Osteoblast (primary cell): Measurements from ENCODE around the gene PUDP. TPM values are rescaled to one million over a fixed set of nuclear protein-coding genes. Genes with fewer than 3 reads are reported as not detected.
A peak's percentile ranks its signal among the peaks of the same experiment; 100 is the strongest.

Experiments
- DNase-seq: peaks from one replicate; pipeline ENCODE4 v3.0.0; 2011; ENCODE audit warnings: low spot score, mixed read lengths; ENCODE audit not compliant: insufficient read length; ENCODE audit errors: missing footprints
- H2AFZ ChIP-seq: 2 replicates; pipeline ENCODE4 v1.6.0; 2011; ENCODE audit warnings: mild to moderate bottlenecking, low read length
- H3K27ac ChIP-seq: 2 replicates; pipeline ENCODE4 v1.5.1; 2011; ENCODE audit warnings: mild to moderate bottlenecking, low read depth, low read length, moderate library complexity
- H3K27me3 ChIP-seq: 2 replicates; pipeline ENCODE4 v1.6.0; 2012; ENCODE audit warnings: mild to moderate bottlenecking, control low read depth, inconsistent platforms, low read length, moderate library complexity; ENCODE audit not compliant: insufficient read depth
- H3K36me3 ChIP-seq: 2 replicates; pipeline ENCODE4 v1.5.1; 2011; ENCODE audit warnings: mild to moderate bottlenecking, low read length, control low read depth, moderate library complexity; ENCODE audit not compliant: insufficient read depth
- H3K4me1 ChIP-seq: 2 replicates; pipeline ENCODE4 v1.5.1; 2011; ENCODE audit warnings: mild to moderate bottlenecking, low read length, control low read depth, moderate library complexity; ENCODE audit not compliant: insufficient read depth
- H3K4me2 ChIP-seq: 2 replicates; pipeline ENCODE4 v1.6.0; 2011; ENCODE audit warnings: mild to moderate bottlenecking, low read length; ENCODE audit not compliant: insufficient read depth
- H3K4me3 ChIP-seq: fragments of 200-600 bp; sonication (generic); 3 replicates; pipeline ENCODE4 v1.5.1; 2012; ENCODE audit warnings: mild to moderate bottlenecking, low read length, inconsistent platforms; ENCODE audit not compliant: insufficient read depth
- H3K79me2 ChIP-seq: 2 replicates; pipeline ENCODE4 v1.6.0; 2012; ENCODE audit warnings: mild to moderate bottlenecking, low read length, control low read depth, inconsistent platforms; ENCODE audit not compliant: insufficient read depth
- H3K9me3 ChIP-seq: 2 replicates; pipeline ENCODE4 v1.5.1; 2011; ENCODE audit warnings: low read depth, low read length, control low read depth
- H4K20me1 ChIP-seq: 2 replicates; pipeline ENCODE4 v1.6.0; 2012; ENCODE audit warnings: mild to moderate bottlenecking, low read length, control low read depth; ENCODE audit not compliant: insufficient read depth
- CTCF ChIP-seq: IDR thresholded peaks from 2 replicates; pipeline ENCODE4 v1.5.1; 2011; ENCODE audit warnings: mild to moderate bottlenecking, low read depth, low read length, moderate library complexity; ENCODE audit errors: extremely low read depth
- total RNA-seq: library from RNA; depleted of rRNA; stranded (reverse); fragments of >200 nt; gene quantifications from 2 replicates; pipeline ENCODE4 v1.2.3, GENCODE V29; 2012

PUDP gene
- total RNA-seq, 1 donor: 6.5 TPM

DNA sequence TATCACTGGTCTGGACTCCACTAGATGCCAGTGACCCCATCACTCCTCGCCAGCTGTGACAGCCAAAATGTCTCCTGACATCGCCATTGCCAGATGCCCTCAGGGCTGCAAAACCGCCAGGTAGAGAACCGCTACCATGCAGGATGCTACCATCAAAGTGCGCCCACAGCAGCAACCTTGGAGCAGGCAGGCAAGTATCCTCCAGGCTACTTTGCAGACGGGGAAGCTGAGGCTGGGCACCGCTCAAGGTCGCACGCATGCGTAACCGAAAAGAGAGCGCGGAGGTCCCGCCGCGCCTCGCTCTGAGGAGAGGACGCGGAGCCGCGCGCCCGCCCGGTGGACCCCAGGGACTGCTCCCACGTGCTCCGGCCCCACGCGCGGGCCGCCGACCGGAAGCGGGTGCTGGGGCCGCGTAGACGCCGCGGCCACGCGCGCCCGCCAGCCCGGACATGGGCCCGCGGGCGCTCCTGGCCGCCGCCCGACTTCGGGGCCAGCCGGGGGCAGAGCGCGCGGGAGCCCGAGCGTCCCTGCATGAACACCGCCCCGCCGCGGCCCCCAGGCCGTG is 458 bp downstream of the PUDP start, which contains the start of gene STS:
TSS of gene STS (plus strand) at position 300 of the 565 bp plus-strand sequence. CDS start 105,488 bp downstream, outside the sequence.
- peak; percentile 86 for DNase-seq
- H3K9me3 ChIP-seq: no peaks in the 10 kb centered on the region
- peaks cover 6% of the 10 kb centered on the region for H4K20me1 ChIP-seq
- peak within 1 kb of the TSS; percentile 85 for H3K4me3 ChIP-seq
- H3K36me3 ChIP-seq: no peaks in the 10 kb centered on the region
- H3K79me2 ChIP-seq: peaks cover 33% of the 10 kb centered on the region
- peak within 1 kb of the TSS; percentile 90 for H3K4me2 ChIP-seq
- H2AFZ ChIP-seq: peak within 1 kb of the TSS; percentile 98
- peak within 1 kb of the TSS; percentile 46 for H3K27ac ChIP-seq
- H3K27me3 ChIP-seq: no peaks in the 10 kb centered on the region
- TF ChIP-seq CTCF: no peak
- H3K4me1 ChIP-seq: peaks cover 3% of the 10 kb centered on the region

DNA sequence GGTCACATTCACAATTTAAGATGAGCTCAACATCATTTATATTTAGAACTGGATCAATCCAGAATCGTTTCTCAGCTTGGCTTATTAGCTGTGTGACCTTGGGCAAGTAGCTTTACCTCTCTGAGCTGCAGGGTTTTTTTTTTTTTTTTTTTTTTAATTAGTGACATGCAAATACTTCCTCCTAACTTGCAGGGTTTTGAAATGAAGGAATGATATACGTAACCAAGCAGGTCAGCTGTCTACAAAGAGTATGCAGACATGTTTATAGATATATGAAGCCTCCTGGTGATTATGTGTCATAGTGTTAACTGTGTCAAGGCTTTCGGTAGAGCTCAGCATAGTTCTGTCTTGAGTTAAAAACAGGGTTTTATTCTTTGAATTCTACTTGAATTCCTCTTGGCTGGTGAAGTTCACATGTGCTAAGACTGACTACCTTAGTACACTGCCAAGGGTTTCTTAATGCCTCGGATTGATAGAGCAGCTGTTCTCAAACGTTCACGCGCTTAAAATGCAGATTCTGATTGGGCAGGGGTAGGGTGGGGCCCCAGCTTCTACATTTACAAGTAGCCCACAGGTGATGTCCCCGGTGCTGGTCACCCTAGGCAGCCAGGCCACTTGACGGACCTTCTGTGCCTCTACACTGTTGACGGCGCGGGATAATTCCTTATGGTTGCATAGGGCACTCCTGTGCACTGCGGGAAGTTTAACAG is 1.1 kb downstream of the PUDP start:
- Histone ChIP-seq H3K27me3 (no peaks in the 10 kb centered on the region), H3K27ac (peak overlapping the region; percentile 46), H3K9me3 (no peaks in the 10 kb centered on the region), H3K4me1 (peaks cover 3% of the 10 kb centered on the region), H3K79me2 (peaks cover 39% of the 10 kb centered on the region), H3K4me3 (peak overlapping the region; percentile 85), H4K20me1 (peaks cover 6% of the 10 kb centered on the region), H2AFZ (peak overlapping the region; percentile 91), H3K36me3 (no peaks in the 10 kb centered on the region), H3K4me2 (peak overlapping the region; percentile 90)
- DNase-seq: no peak
- no peak for TF ChIP-seq CTCF

GRCh38 chrX:7146020-7146702 is 1.8 kb downstream of the PUDP start:
- Histone ChIP-seq H3K27me3 (no peaks in the 10 kb centered on the region), H3K79me2 (peaks cover 46% of the 10 kb centered on the region), H3K27ac (no peak overlapping the region), H3K36me3 (no peaks in the 10 kb centered on the region), H3K4me2 (no peak overlapping the region), H3K4me1 (peaks cover 3% of the 10 kb centered on the region), H3K4me3 (no peak overlapping the region), H4K20me1 (peaks cover 9% of the 10 kb centered on the region), H3K9me3 (no peaks in the 10 kb centered on the region), H2AFZ (no peak overlapping the region)
- DNase-seq: no peak
- no peak for TF ChIP-seq CTCF

DNA sequence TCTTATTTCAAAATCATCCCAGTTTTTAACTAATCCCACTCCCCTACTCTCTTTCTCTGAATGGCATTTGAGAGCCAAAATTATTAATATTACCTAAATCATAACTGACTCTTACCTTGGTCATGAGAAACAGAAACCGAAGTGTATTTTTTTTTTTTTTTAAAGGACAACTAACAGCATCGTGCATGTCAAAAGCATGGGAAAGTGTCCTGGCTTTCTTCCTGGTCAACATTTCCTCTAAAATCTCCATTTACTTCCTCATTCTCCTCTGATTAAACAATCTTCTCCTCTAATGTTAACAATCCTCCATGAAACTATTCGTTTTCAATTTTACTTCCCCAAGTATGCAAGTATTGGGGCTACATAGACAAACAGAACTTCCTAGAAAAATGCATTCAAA is 2.5 kb downstream of the PUDP start:
- Histone ChIP-seq H2AFZ (no peak overlapping the region), H3K9me3 (no peaks in the 10 kb centered on the region), H3K27ac (no peak overlapping the region), H3K36me3 (no peaks in the 10 kb centered on the region), H3K27me3 (no peaks in the 10 kb centered on the region), H3K4me1 (peaks cover 3% of the 10 kb centered on the region), H3K4me3 (no peak overlapping the region), H4K20me1 (peaks cover 10% of the 10 kb centered on the region), H3K4me2 (no peak overlapping the region), H3K79me2 (peaks cover 53% of the 10 kb centered on the region)
- TF ChIP-seq CTCF: no peak
- DNase-seq: no peak
